K562 (cell line): ENCODE measurements around the gene GPR83. TPM values are rescaled to one million over a fixed set of nuclear protein-coding genes. Genes with fewer than 3 reads are reported as not detected.

Experiments
- ATAC-seq: fragments of 200-7000 bp; cut with Tn5 transposase; 3 replicates; pipeline ENCODE4 v1.9.1; 2020; ENCODE audit warnings: moderate library complexity
- BruUV-seq: library from RNA; stranded (reverse); fragments of 400-500 nt; replicated peaks from 2 replicates; lab custom pipeline; 2021; lab: Mats Ljungman, UMichigan
- CTCF ChIA-PET: fragments of 300-600 bp; formaldehyde crosslinking; extraction: SDS; loops from one replicate; lab custom pipeline; 2021; ENCODE audit warnings: low intra/inter-chr PET ratio; lab: Yijun Ruan, JAX
- POLR2A ChIA-PET: fragments of 300-600, 350-650 bp; sonication (Branson Sonifier 250); formaldehyde crosslinking; extraction: SDS; loops from one replicate; lab custom pipeline; 2021; ENCODE audit warnings: antibody characterized with exemption, inconsistent platforms; lab: Yijun Ruan, JAX
- DNase-seq, 4 experiments: peaks; one replicate each; pipeline versions ENCODE4 v3.0.0 to v3.0.0-alpha.2; 2011 to 2018; ENCODE audit warnings: low spot score in 3 of 4, mixed read lengths in 3 of 4; ENCODE audit errors: extremely low read depth in 1 of 4
- FAIRE-seq: peaks from 2 replicates; lab custom pipeline; 2011; peaks lifted over from hg19 to GRCh38; lab: Jason Lieb, UNC
- H2AFZ ChIP-seq: 2 replicates; pipeline ENCODE4 v1.6.0; 2011; ENCODE audit warnings: low read depth, low read length, control low read depth, inconsistent platforms
- H3K27ac ChIP-seq: fragments of 200-600 bp; 3 replicates; pipeline ENCODE4 v1.8.0; 2011; ENCODE audit warnings: low read depth, mild to moderate bottlenecking, control low read depth, inconsistent platforms, low read length, moderate library complexity, mixed read lengths; ENCODE audit errors: extremely low read depth
- H3K27me3 ChIP-seq, 2 experiments: fragments of 300-600 bp in 1 of 2; 2 replicates in 1 of 2; 3 replicates in 1 of 2; pipeline versions ENCODE4 v1.6.0 to v1.8.0; 2011; ENCODE audit warnings: inconsistent platforms in 2 of 2, low read length in 2 of 2, mild to moderate bottlenecking in 1 of 2, mixed read lengths in 1 of 2, moderate library complexity in 1 of 2; ENCODE audit not compliant: control insufficient read depth in 2 of 2, insufficient read depth in 2 of 2
- H3K36me3 ChIP-seq: fragments of 300-600 bp; 3 replicates; pipeline ENCODE4 v1.8.0; 2011; ENCODE audit warnings: mild to moderate bottlenecking, low read length, inconsistent platforms; ENCODE audit not compliant: control insufficient read depth, insufficient read depth
- H3K4me1 ChIP-seq, 2 experiments: fragments of 200-600 bp in 1 of 2; replicated peaks in 1 of 2; 2 replicates in 1 of 2; 3 replicates in 1 of 2; pipeline versions ENCODE4 v1.5.1 to v1.8.0; 2011; ENCODE audit warnings: inconsistent platforms in 2 of 2, low read length in 2 of 2, mild to moderate bottlenecking in 1 of 2, mixed read lengths in 1 of 2, moderate library complexity in 1 of 2; ENCODE audit not compliant: control insufficient read depth in 2 of 2, insufficient read depth in 2 of 2
- H3K4me2 ChIP-seq: 2 replicates; pipeline ENCODE4 v1.6.1; 2011; ENCODE audit warnings: low read length, control low read depth, inconsistent platforms, mixed read lengths; ENCODE audit not compliant: insufficient read depth
- H3K4me3 ChIP-seq: fragments of 200-600 bp; sonication (generic), shearing (Covaris generic); 2 replicates; pipeline ENCODE4 v1.5.1; 2016; ENCODE audit warnings: control low read depth, inconsistent platforms
- H3K79me2 ChIP-seq: fragments of 200-600 bp; 3 replicates; pipeline ENCODE4 v1.8.0; 2011; ENCODE audit warnings: low read length, inconsistent platforms; ENCODE audit not compliant: control insufficient read depth, insufficient read depth
- H3K9ac ChIP-seq, 2 experiments: 2 replicates each; pipeline versions ENCODE4 v1.6.0 to v1.6.1; 2011; ENCODE audit warnings: low read depth in 2 of 2, low read length in 2 of 2, control low read depth in 1 of 2, inconsistent platforms in 1 of 2, mild to moderate bottlenecking in 1 of 2, mixed read lengths in 1 of 2; ENCODE audit not compliant: insufficient read depth in 1 of 2
- H3K9me1 ChIP-seq: one replicate; pipeline ENCODE4 v1.6.0; 2011; ENCODE audit warnings: inconsistent platforms, mild to moderate bottlenecking, low read length, moderate library complexity; ENCODE audit not compliant: control insufficient read depth, insufficient read depth
- H3K9me3 ChIP-seq: replicated peaks from 2 replicates; pipeline ENCODE4 v1.5.1; 2011; ENCODE audit warnings: low read depth, low read length, inconsistent platforms; ENCODE audit not compliant: control insufficient read depth, insufficient read depth
- H4K20me1 ChIP-seq: replicated peaks from 2 replicates; pipeline ENCODE4 v1.6.1; 2011; ENCODE audit warnings: low read length, inconsistent platforms, mixed read lengths; ENCODE audit not compliant: control insufficient read depth, insufficient read depth
- BACH1 ChIP-seq: fragments of 200-800 bp; sonication (Bioruptor generic); IDR thresholded peaks from 2 replicates; pipeline ENCODE4 v1.6.1; 2016; ENCODE audit warnings: missing genetic modification characterization, missing compliant biosample characterization
- CEBPG ChIP-seq, 3 experiments: fragments of 200-800 bp in 1 of 3; sonication (Bioruptor generic) in 1 of 3; sonication (generic) in 1 of 3; formaldehyde crosslinking in 1 of 3; IDR thresholded peaks in 2 of 3; conservative IDR thresholded peaks in 1 of 3; 2 replicates each; pipeline versions ENCODE4 v1.6.1 to v1.8.0; 2016 to 2022; ENCODE audit warnings: missing compliant biosample characterization in 2 of 3, missing genetic modification characterization in 2 of 3, mild to moderate bottlenecking in 1 of 3, missing genetic modification reagents in 1 of 3
- CTBP1 ChIP-seq: fragments of 450-650 bp; IDR thresholded peaks from 2 replicates; pipeline ENCODE4 v1.6.1; 2016; ENCODE audit warnings: borderline replicate concordance
- FOXM1 ChIP-seq, 2 experiments: fragments of 450-650 bp in 1 of 2; sonication (generic) in 1 of 2; formaldehyde crosslinking in 1 of 2; IDR thresholded peaks; 2 replicates each; pipeline versions ENCODE4 v1.6.1 to v1.9.0; 2017 to 2022; ENCODE audit warnings: low read depth in 2 of 2, mild to moderate bottlenecking in 2 of 2, missing genetic modification reagents in 1 of 2, moderate library complexity in 1 of 2
- L3MBTL2 ChIP-seq: fragments of 450-650 bp; IDR thresholded peaks from 2 replicates; pipeline ENCODE4 v1.6.1; 2016; ENCODE audit warnings: mild to moderate bottlenecking, moderate library complexity
- SOX6 ChIP-seq: fragments of 450-650 bp; IDR thresholded peaks from 2 replicates; pipeline ENCODE4 v1.6.1; 2014; ENCODE audit warnings: mild to moderate bottlenecking
- WHSC1 ChIP-seq: IDR thresholded peaks from one replicate; pipeline ENCODE4 v1.6.1; 2012; ENCODE audit warnings: low read length, control low read depth, inconsistent platforms
- ZBED1 ChIP-seq: IDR thresholded peaks from 2 replicates; pipeline ENCODE4 v1.6.1; 2014
- ZFP36 ChIP-seq: fragments of 150-350 bp; IDR thresholded peaks from 2 replicates; pipeline ENCODE4 v1.6.1; 2018; ENCODE audit warnings: low read length, low read depth; ENCODE audit not compliant: partially characterized antibody
- ZNF586 ChIP-seq: fragments of 450-650 bp; formaldehyde crosslinking; conservative IDR thresholded peaks from 2 replicates; pipeline ENCODE4 v1.4.0; 2020; ENCODE audit warnings: mild to moderate bottlenecking, moderate library complexity
- ZNF668 ChIP-seq: fragments of 250-450 bp; sonication (Bioruptor Pico); IDR thresholded peaks from 2 replicates; pipeline ENCODE4 v1.8.0; 2022; ENCODE audit warnings: mild to moderate bottlenecking, inconsistent platforms
- ZNF77 ChIP-seq: fragments of 250-450 bp; sonication (Bioruptor Pico); IDR thresholded peaks from 2 replicates; pipeline ENCODE4 v1.5.0; 2020
- WGBS: fragments of 100-300 bp; shearing (Covaris generic); methylation state at CpG from one replicate; pipeline ENCODE4 v1.1.6; 2016; ENCODE audit warnings: low coverage, mixed read lengths; ENCODE audit not compliant: insufficient coverage; ENCODE audit errors: missing lambda C conversion rate; 5-methylcytosine and 5-hydroxymethylcytosine counted together
- in situ Hi-C: fragments of 300-500 bp; cut with MboI; formaldehyde crosslinking; loops from 4 replicates; pipeline ENCODE4 v1.15.0; 2018; ENCODE audit warnings: inconsistent platforms, mixed read lengths
- intact Hi-C: fragments of 100-400 bp; cut with micrococcal nuclease; formaldehyde crosslinking; loops from 2 replicates; pipeline ENCODE4 v1.14.2; 2022
- polyA plus RNA-seq, 8 experiments: library from polyadenylated mRNA; depleted of rRNA in 4 of 8; stranded (reverse) in 5 of 8; unstranded in 3 of 8; fragments of >200 nt; fragmentation: Nextera tagmentation in 2 of 8; fragmentation: Illumina TruSeq in 1 of 8; extraction: Ambion mirVana in 2 of 8; extraction: Trizol in 1 of 8; gene quantifications; 2 replicates each; pipeline versions ENCODE4 v1.2.1 to v1.2.3, GENCODE V29; 2011 to 2014; ENCODE audit warnings: inconsistent platforms in 1 of 8, missing spikeins in 1 of 8
- total RNA-seq, 7 experiments: library from RNA; depleted of rRNA in 6 of 7; stranded (reverse); fragments of >200 nt in 6 of 7; fragmentation: Illumina TruSeq in 2 of 7; extraction: Trizol in 2 of 7; gene quantifications; 2 replicates each; pipeline versions ENCODE4 v1.2.1 to v1.2.3, GENCODE V29; 2011 to 2021; ENCODE audit warnings: low replicate concordance in 1 of 7
- TF ChIP-seq, protein P1 (sequence below): fragments of 250-450 bp; sonication (Bioruptor Pico); IDR thresholded peaks from 2 replicates; pipeline ENCODE4 v1.5.0; 2020; ENCODE audit warnings: mild to moderate bottlenecking
- TF ChIP-seq, protein P2 (sequence below): fragments of 450-650 bp; IDR thresholded peaks from 2 replicates; pipeline ENCODE4 v1.6.1; 2016; ENCODE audit warnings: missing biosample characterization, missing genetic modification characterization
- TF ChIP-seq, protein P3 (sequence below), 2 experiments: fragments of 450-650 bp in 1 of 2; sonication (generic) in 1 of 2; formaldehyde crosslinking in 1 of 2; IDR thresholded peaks in 1 of 2; conservative IDR thresholded peaks in 1 of 2; 2 replicates each; pipeline versions ENCODE4 v1.6.1 to v1.8.1; 2016 to 2023; ENCODE audit warnings: mild to moderate bottlenecking in 2 of 2, moderate library complexity in 2 of 2, inconsistent platforms in 1 of 2, missing genetic modification reagents in 1 of 2
- TF ChIP-seq, protein P4 (sequence below): fragments of 450-650 bp; formaldehyde crosslinking; IDR thresholded peaks from 2 replicates; pipeline ENCODE4 v1.4.0; 2022; ENCODE audit warnings: mild to moderate bottlenecking, moderate library complexity

The GPR83 gene
- total and polyA plus RNA-seq, 9 of the 15 experiments (the other 6 are each of a cell fraction or from before 2014, with no cell fraction given): 0.03 to 0.13 (median 0.08) TPM; not detected in 2

DNA sequence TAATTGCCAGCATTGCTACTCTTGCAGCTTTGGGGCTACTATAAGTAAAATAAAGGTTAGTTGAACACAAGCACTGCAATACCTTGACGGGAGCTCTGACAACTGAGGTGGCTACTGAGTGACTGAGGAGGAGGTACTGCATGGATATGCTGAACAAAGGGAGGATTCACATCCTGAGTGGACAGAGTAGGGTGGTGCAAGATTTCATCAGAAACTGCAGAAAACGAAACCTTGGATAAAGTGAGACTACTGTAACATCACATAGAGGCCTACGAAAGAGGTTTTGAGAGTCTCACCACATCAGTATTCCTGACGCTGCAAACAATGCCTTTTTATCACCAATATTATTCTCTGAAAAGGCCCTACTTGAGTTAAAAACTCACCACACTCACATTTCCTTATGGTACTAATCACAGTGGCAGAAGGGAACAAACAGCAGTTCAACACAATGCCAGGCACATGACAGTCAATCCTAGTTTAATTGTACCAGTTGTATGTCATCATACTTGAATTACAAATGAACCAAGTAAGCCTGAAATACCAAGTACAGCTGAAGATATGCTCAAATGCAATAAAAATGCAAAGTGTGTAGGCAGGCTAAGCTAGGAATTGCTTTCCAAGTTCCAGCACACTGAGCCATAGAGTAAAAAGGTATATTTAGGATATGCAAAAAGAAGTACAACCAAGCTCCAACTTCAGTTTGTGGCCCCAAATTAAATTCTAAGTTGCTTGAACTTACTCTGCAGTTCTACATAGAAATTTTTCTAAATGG lies 4.0 kb upstream of the GPR83 start:
- DNase-seq: no peak
- POLR2A ChIA-PET: interaction anchor here (0.7 to 0.9 kb wide), 2 partner anchors 22 to 59 kb away, joined by 3 read pairs; no protein-coding TSS in a partner anchor
- Histone ChIP-seq H3K9me1 (no peaks in the 10 kb centered on the region), H3K27ac (no peak overlapping the region), H3K4me3 (no peak overlapping the region), H3K79me2 (no peaks in the 10 kb centered on the region), H3K4me1 (peaks cover 0 to 10% of the 10 kb centered on the region in 2 experiments; a peak in 3 of 5 replicates), H3K4me2 (no peak overlapping the region), H4K20me1 (no peaks in the 10 kb centered on the region), H2AFZ (no peak overlapping the region), H3K9ac (no peak overlapping the region), H3K27me3 (peaks cover 2 to 14% of the 10 kb centered on the region in 2 experiments; a peak in 4 of 5 replicates), H3K9me3 (no peaks in the 10 kb centered on the region), H3K36me3 (no peaks in the 10 kb centered on the region)
- no TSS peak for BruUV-seq
- in situ Hi-C loops (no loop called here), intact Hi-C loops (no loop called here)
- 30% methylated on average over 4 of the region's 4 CpGs for WGBS
- no peak for FAIRE-seq
- CTCF ChIA-PET: no interaction called here
- ATAC-seq: peak; percentile 84
- 0 out of 2 replicates have a peak, but pooled peaks have one; percentile 25 for TF ChIP-seq ZNF668 (CRISPR knock-in tag)
- TF ChIP-seq, protein P1, sequence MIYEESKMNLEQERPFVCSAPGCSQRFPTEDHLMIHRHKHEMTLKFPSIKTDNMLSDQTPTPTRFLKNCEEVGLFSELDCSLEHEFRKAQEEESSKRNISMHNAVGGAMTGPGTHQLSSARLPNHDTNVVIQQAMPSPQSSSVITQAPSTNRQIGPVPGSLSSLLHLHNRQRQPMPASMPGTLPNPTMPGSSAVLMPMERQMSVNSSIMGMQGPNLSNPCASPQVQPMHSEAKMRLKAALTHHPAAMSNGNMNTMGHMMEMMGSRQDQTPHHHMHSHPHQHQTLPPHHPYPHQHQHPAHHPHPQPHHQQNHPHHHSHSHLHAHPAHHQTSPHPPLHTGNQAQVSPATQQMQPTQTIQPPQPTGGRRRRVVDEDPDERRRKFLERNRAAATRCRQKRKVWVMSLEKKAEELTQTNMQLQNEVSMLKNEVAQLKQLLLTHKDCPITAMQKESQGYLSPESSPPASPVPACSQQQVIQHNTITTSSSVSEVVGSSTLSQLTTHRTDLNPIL (CRISPR knock-in tag): no peak
- no peak for TF ChIP-seq WHSC1
- TF ChIP-seq, protein P2, sequence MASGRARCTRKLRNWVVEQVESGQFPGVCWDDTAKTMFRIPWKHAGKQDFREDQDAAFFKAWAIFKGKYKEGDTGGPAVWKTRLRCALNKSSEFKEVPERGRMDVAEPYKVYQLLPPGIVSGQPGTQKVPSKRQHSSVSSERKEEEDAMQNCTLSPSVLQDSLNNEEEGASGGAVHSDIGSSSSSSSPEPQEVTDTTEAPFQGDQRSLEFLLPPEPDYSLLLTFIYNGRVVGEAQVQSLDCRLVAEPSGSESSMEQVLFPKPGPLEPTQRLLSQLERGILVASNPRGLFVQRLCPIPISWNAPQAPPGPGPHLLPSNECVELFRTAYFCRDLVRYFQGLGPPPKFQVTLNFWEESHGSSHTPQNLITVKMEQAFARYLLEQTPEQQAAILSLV (tag): peak; percentile 33
- TF ChIP-seq BACH1 (tag): 0 out of 2 replicates have a peak, but pooled peaks have one; percentile 39
- no peak for TF ChIP-seq ZBED1
- TF ChIP-seq ZNF586 (CRISPR knock-in tag): no peak
- TF ChIP-seq, protein P3, sequence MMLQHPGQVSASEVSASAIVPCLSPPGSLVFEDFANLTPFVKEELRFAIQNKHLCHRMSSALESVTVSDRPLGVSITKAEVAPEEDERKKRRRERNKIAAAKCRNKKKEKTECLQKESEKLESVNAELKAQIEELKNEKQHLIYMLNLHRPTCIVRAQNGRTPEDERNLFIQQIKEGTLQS (IDR thresholded peaks at IDR 0.05): peak; percentile 70; the same call in 1 of the 2 replicates
- TF ChIP-seq, protein P3 (CRISPR knock-in tag; conservative IDR thresholded peaks at IDR 0.05): no peak
- no peak for TF ChIP-seq ZFP36
- no peak for TF ChIP-seq ZNF77 (CRISPR knock-in tag)
- TF ChIP-seq, protein P4, sequence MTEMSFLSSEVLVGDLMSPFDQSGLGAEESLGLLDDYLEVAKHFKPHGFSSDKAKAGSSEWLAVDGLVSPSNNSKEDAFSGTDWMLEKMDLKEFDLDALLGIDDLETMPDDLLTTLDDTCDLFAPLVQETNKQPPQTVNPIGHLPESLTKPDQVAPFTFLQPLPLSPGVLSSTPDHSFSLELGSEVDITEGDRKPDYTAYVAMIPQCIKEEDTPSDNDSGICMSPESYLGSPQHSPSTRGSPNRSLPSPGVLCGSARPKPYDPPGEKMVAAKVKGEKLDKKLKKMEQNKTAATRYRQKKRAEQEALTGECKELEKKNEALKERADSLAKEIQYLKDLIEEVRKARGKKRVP (CRISPR knock-in tag): peak; percentile 87
- 0 out of 2 replicates have a peak, but pooled peaks have one; percentile 30 for TF ChIP-seq CTBP1
- peak; percentile 29; the same call in 1 of the 2 replicates for TF ChIP-seq CEBPG (CRISPR knock-in tag; IDR thresholded peaks at IDR 0.05)
- TF ChIP-seq CEBPG (tag; conservative IDR thresholded peaks at IDR 0.05 in 1 of 2, IDR thresholded peaks at IDR 0.05 in 1 of 2): peak; percentile 85 to 90
- peak; percentile 58; the same call in 1 of the 2 replicates for TF ChIP-seq L3MBTL2
- peak; percentile 72 for TF ChIP-seq SOX6
- no peak for TF ChIP-seq FOXM1 (IDR thresholded peaks at IDR 0.05; ENCODE audit: low read depth)
- no peak for TF ChIP-seq FOXM1 (CRISPR knock-in tag; IDR thresholded peaks at IDR 0.05; ENCODE audit: low read depth)
